HepG2 (cell line): ENCODE data around the gene RSPRY1. TPM values are rescaled to one million over a fixed set of nuclear protein-coding genes. Genes with fewer than 3 reads are reported as not detected.

Experiments used
- ATF1 ChIP-seq: IDR thresholded peaks from 2 replicates; pipeline ENCODE4 v1.6.1; 2016; ENCODE audit warnings: mild to moderate bottlenecking, control low read depth
- CCDC6 ChIP-seq: sonication (generic); formaldehyde crosslinking; IDR thresholded peaks from 2 replicates; pipeline ENCODE4 v1.8.1; 2022; ENCODE audit warnings: mild to moderate bottlenecking, missing genetic modification reagents, moderate library complexity
- CREB1 ChIP-seq, 2 experiments: fragments of 450-650 bp in 1 of 2; IDR thresholded peaks; 2 replicates each; pipeline ENCODE4 v1.6.1; 2016 to 2017; ENCODE audit warnings: control low read depth in 1 of 2, mild to moderate bottlenecking in 1 of 2, missing compliant biosample characterization in 1 of 2, missing genetic modification characterization in 1 of 2
- HMGXB3 ChIP-seq: sonication (generic); formaldehyde crosslinking; IDR thresholded peaks from 2 replicates; pipeline ENCODE4 v1.4.0; 2020; ENCODE audit warnings: missing genetic modification reagents, borderline replicate concordance
- ISL2 ChIP-seq: sonication (generic); formaldehyde crosslinking; IDR thresholded peaks from 2 replicates; pipeline ENCODE4 v1.5.0; 2020; ENCODE audit warnings: missing genetic modification reagents
- KLF13 ChIP-seq: sonication (generic); formaldehyde crosslinking; IDR thresholded peaks from 2 replicates; pipeline ENCODE4 v1.4.0; 2020; ENCODE audit warnings: mild to moderate bottlenecking, missing genetic modification reagents
- LRRFIP1 ChIP-seq: sonication (generic); formaldehyde crosslinking; conservative IDR thresholded peaks from 2 replicates; pipeline ENCODE4 v1.4.0; 2020; ENCODE audit warnings: missing genetic modification reagents
- NFIC ChIP-seq: IDR thresholded peaks from 2 replicates; pipeline ENCODE4 v1.6.1; 2012; ENCODE audit warnings: mild to moderate bottlenecking, low read length, inconsistent platforms
- NFKBIZ ChIP-seq: IDR thresholded peaks from 2 replicates; pipeline ENCODE4 v1.6.1; 2018; ENCODE audit warnings: missing genetic modification reagents, missing compliant biosample characterization
- ONECUT2 ChIP-seq: sonication (generic); formaldehyde crosslinking; IDR thresholded peaks from 2 replicates; pipeline ENCODE4 v1.4.0; 2020; ENCODE audit warnings: missing genetic modification reagents
- PITX1 ChIP-seq: sonication (generic); formaldehyde crosslinking; IDR thresholded peaks from 2 replicates; pipeline ENCODE4 v1.5.1; 2020; ENCODE audit warnings: mild to moderate bottlenecking, missing genetic modification reagents
- SMAD3 ChIP-seq: sonication (generic); formaldehyde crosslinking; IDR thresholded peaks from 2 replicates; pipeline ENCODE4 v1.4.0; 2020; ENCODE audit warnings: missing genetic modification reagents
- ZBTB34 ChIP-seq: sonication (generic); formaldehyde crosslinking; IDR thresholded peaks from 2 replicates; pipeline ENCODE4 v1.8.0; 2022; ENCODE audit warnings: mild to moderate bottlenecking, missing genetic modification reagents
- ZNF343 ChIP-seq: sonication (generic); formaldehyde crosslinking; IDR thresholded peaks from 2 replicates; pipeline ENCODE4 v1.4.0; 2020; ENCODE audit warnings: mild to moderate bottlenecking, missing genetic modification reagents
- ZNF451 ChIP-seq: sonication (generic); formaldehyde crosslinking; IDR thresholded peaks from 2 replicates; pipeline ENCODE4 v1.5.0; 2020; ENCODE audit warnings: mild to moderate bottlenecking, missing genetic modification reagents
- ZNF749 ChIP-seq: sonication (generic); formaldehyde crosslinking; IDR thresholded peaks from 2 replicates; pipeline ENCODE4 v1.8.0; 2022; ENCODE audit warnings: mild to moderate bottlenecking, missing genetic modification reagents, moderate library complexity, borderline replicate concordance
- ZNF780A ChIP-seq: sonication (generic); formaldehyde crosslinking; IDR thresholded peaks from 2 replicates; pipeline ENCODE4 v1.8.0; 2022; ENCODE audit warnings: mild to moderate bottlenecking, missing genetic modification reagents, moderate library complexity
- ZNF879 ChIP-seq: sonication (generic); formaldehyde crosslinking; IDR thresholded peaks from 2 replicates; pipeline ENCODE4 v1.8.1; 2023; ENCODE audit warnings: missing genetic modification reagents
- ZSCAN5A ChIP-seq: sonication (generic); formaldehyde crosslinking; IDR thresholded peaks from 2 replicates; pipeline ENCODE4 v1.8.0; 2022; ENCODE audit warnings: mild to moderate bottlenecking, missing genetic modification reagents, borderline replicate concordance
- polyA plus RNA-seq, 8 experiments: library from polyadenylated mRNA; depleted of rRNA in 3 of 8; stranded (reverse) in 7 of 8; unstranded in 1 of 8; fragments of >200 nt; fragmentation: Illumina TruSeq in 4 of 8; extraction: Trizol in 4 of 8; gene quantifications; 2 replicates each; pipeline versions ENCODE4 v1.2.1 to v1.2.3, GENCODE V29; 2011 to 2016; ENCODE audit warnings: low read depth in 4 of 8, missing spikeins in 1 of 8, mixed read lengths in 1 of 8; ENCODE audit not compliant: insufficient read depth in 1 of 8
- total RNA-seq, 5 experiments: library from RNA; depleted of rRNA; stranded (reverse); fragments of >200 nt; fragmentation: Illumina TruSeq; extraction: Trizol; gene quantifications; 2 replicates each; pipeline ENCODE4 v1.2.3, GENCODE V29; 2016; ENCODE audit warnings: low read depth in 1 of 5

Gene RSPRY1
- total and polyA plus RNA-seq, 2 of the 13 experiments (the other 11 are each of a cell fraction or from before 2014, with no cell fraction given): 53.4 to 61.0 TPM

GRCh38 chr16:57186872-57187854 is 1.0 kb downstream of the RSPRY1 start (continued):
- TF ChIP-seq ZBTB34 (CRISPR knock-in tag): 0 out of 2 replicates have a peak, but pooled peaks have one; percentile 22
- no peak for TF ChIP-seq CREB1 (IDR thresholded peaks at IDR 0.05)
- peak; percentile 25; the same call in 1 of the 2 replicates for TF ChIP-seq CREB1 (CRISPR knock-in tag; IDR thresholded peaks at IDR 0.05)
- TF ChIP-seq ZSCAN5A: no peak
- TF ChIP-seq CCDC6 (CRISPR knock-in tag): peak; percentile 45; the same call in 1 of the 2 replicates
- no peak for TF ChIP-seq ZNF451
- TF ChIP-seq NFIC: 0 out of 2 replicates have a peak, but pooled peaks have one; percentile 23
- no peak for TF ChIP-seq LRRFIP1
- no peak for TF ChIP-seq ZNF780A (CRISPR knock-in tag)
- TF ChIP-seq ZNF343: no peak
- 0 out of 2 replicates have a peak, but pooled peaks have one; percentile 23 for TF ChIP-seq NFKBIZ (CRISPR knock-in tag)
- no peak for TF ChIP-seq ISL2 (CRISPR knock-in tag)
- no peak for TF ChIP-seq KLF13 (CRISPR knock-in tag)
- TF ChIP-seq ATF1 (CRISPR knock-in tag): 0 out of 2 replicates have a peak, but pooled peaks have one; percentile 13
- peak; percentile 51; the same call in 1 of the 2 replicates for TF ChIP-seq ONECUT2 (CRISPR knock-in tag)
- 0 out of 2 replicates have a peak, but pooled peaks have one; percentile 14 for TF ChIP-seq ZNF879 (CRISPR knock-in tag)
- no peak for TF ChIP-seq PITX1 (CRISPR knock-in tag)
- TF ChIP-seq ZNF749 (CRISPR knock-in tag): no peak
- TF ChIP-seq SMAD3: no peak
- peak; percentile 57 for TF ChIP-seq HMGXB3 (CRISPR knock-in tag)
